Activated CD4-positive, alpha-beta memory T cell treated with anti-CD3 and anti-CD28 coated beads, Interleukin-2, amount 10 ng/mL, durations not matched to agents 7 days and 5 days (primary cell): Measurements from ENCODE around the gene PDGFA. TPM values are rescaled to one million over a fixed set of nuclear protein-coding genes. Genes with fewer than 3 reads are reported as not detected.

Source experiments
- CTCF ChIA-PET: fragments of 350-600 bp; sonication (Branson Sonifier 250); formaldehyde crosslinking; loops from one replicate; lab custom pipeline; 2021; ENCODE audit warnings: antibody characterized with exemption, inconsistent platforms; lab: Charles Lee
- POLR2A ChIA-PET: fragments of 350-600 bp; sonication (Branson Sonifier 250); formaldehyde crosslinking; loops from one replicate; lab custom pipeline; 2021; ENCODE audit warnings: antibody characterized with exemption; lab: Charles Lee
- DNase-seq: peaks from one replicate; pipeline ENCODE4 v3.0.0-alpha.2; 2020
- H3K27ac Mint-ChIP-seq: one replicate; pipeline ENCODE4 v1.8.0; 2021; ENCODE audit warnings: mild to moderate bottlenecking, mixed read lengths
- H3K27me3 Mint-ChIP-seq: one replicate; pipeline ENCODE4 v1.8.0; 2021; ENCODE audit warnings: mixed read lengths
- H3K36me3 Mint-ChIP-seq: one replicate; pipeline ENCODE4 v1.8.0; 2021; ENCODE audit warnings: low read depth, mixed read lengths
- H3K4me1 Mint-ChIP-seq: one replicate; pipeline ENCODE4 v1.8.0; 2021; ENCODE audit warnings: mixed read lengths
- H3K4me3 Mint-ChIP-seq: one replicate; pipeline ENCODE4 v1.8.0; 2021; ENCODE audit warnings: mild to moderate bottlenecking, mixed read lengths
- H3K9me3 Mint-ChIP-seq: one replicate; pipeline ENCODE4 v1.8.0; 2021; ENCODE audit warnings: mixed read lengths
- total RNA-seq, 2 experiments: library from RNA; stranded (reverse); gene quantifications; one replicate each; pipeline ENCODE4 v1.2.3, GENCODE V29; 2021

PDGFA gene
- total RNA-seq, 2 experiments from 2014 or later = 0.70 to 0.73 TPM

DNA sequence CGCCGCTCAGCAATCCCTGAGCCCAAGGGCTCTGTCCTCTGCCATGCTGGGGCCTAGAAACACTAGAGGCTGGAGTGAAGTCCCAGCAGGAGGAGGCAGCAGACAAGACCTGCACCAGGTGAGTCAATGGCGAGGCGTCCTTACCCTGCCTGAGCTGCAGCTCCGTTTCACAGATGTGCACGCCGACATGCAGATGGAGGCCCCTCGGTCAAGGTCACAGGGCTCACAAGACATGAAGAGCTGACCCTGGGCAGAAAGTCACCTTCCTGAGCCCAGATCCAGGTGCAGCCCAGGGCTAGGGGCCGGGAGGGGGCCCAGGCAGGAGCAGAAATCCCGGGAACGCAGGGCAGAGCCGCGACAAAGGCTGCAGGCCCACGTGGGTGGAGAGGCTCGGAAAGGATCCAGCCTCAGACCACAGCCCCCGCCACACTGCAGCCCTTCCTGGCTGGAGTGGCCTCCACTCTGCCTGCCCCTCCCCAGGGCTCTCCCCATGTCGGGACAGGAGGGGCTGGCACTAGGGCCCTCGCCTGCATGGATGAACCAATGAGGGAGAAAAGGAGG, 23.8 kb downstream of the PDGFA start:
- H3K27ac Mint-ChIP-seq = no peak overlapping the region
- H3K36me3 Mint-ChIP-seq = no peaks in the 10 kb centered on the region
- no peaks in the 10 kb centered on the region for H3K4me1 Mint-ChIP-seq
- ChIA-PET POLR2A (no interaction called here), CTCF (no interaction called here)
- no peak overlapping the region for H3K4me3 Mint-ChIP-seq
- no peaks in the 10 kb centered on the region for H3K9me3 Mint-ChIP-seq
- H3K27me3 Mint-ChIP-seq = no peaks in the 10 kb centered on the region
- DNase-seq = no peak

DNA sequence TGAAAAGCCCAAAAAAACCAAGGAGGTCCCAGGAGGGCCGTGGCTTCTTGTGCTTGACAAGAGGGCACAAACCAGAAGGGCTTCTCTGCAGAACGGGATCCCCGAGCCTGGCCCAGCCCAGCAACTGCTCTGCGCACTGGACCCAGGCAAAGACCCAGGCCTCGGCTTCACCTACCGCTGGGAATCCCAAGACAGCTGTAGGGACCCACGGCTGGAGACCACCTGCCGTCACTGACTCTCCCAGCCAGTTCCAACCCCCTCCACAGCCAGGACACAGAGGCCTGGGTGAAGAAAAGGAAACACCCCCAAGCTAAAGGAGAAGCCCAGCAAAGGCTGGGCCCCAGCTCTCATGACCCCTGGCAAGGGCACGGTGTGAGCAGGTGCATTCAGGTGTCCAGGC, 24.3 kb downstream of the PDGFA start:
- Mint-ChIP-seq H3K27ac (no peak overlapping the region), H3K36me3 (no peaks in the 10 kb centered on the region), H3K4me3 (no peak overlapping the region), H3K9me3 (no peaks in the 10 kb centered on the region), H3K27me3 (no peaks in the 10 kb centered on the region), H3K4me1 (no peaks in the 10 kb centered on the region)
- ChIA-PET CTCF (no interaction called here), POLR2A (no interaction called here)
- no peak for DNase-seq

DNA sequence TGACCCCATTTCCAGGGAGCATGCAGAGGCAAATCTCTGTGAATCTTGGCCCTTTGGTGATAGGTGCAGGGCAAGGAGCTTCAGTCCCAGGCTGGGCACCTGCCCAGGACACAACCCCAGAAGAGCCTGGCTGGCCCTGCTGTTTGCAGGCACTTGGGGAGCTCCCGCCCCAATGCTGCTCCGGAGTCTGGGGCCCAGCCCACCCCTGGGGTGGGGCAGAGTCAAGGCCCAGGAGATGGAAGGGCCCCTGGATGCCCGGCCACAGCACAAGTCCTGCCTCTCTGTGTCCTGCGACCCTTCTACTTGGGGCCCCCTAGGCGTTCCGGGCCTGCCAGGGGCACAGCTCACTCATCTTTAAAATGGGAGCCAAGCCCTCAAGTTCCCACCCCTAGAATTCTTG, 24.7 kb downstream of the PDGFA start:
- Mint-ChIP-seq H3K27ac (no peak overlapping the region), H3K9me3 (no peaks in the 10 kb centered on the region), H3K27me3 (no peaks in the 10 kb centered on the region), H3K4me1 (no peaks in the 10 kb centered on the region), H3K36me3 (no peaks in the 10 kb centered on the region), H3K4me3 (no peak overlapping the region)
- no peak for DNase-seq
- ChIA-PET CTCF (no interaction called here), POLR2A (no interaction called here)

DNA sequence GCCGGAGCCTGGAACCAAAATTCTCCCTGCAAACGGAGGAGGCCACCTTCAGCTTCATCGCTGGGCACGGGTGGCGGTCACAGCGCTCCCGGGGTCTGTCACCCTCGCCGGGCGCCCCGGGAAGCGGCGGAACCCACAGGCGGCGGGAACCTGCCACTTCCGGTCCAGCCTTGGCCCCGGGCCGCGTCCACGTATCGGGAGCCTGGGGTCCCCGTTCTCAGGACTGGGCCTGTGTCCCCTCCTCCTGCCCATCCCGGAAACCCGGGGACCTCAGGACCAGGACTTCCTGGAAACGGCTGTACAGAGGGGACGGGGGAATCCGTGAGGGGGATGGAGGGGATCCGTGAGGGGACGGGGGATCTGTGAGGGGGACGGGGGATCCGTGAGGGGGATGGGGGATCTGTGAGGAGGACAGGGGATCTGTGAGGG, 25.4 kb downstream of the PDGFA start:
- no peak for DNase-seq
- Mint-ChIP-seq H3K27me3 (no peaks in the 10 kb centered on the region), H3K27ac (no peak overlapping the region), H3K36me3 (no peaks in the 10 kb centered on the region), H3K4me1 (no peaks in the 10 kb centered on the region), H3K4me3 (no peak overlapping the region), H3K9me3 (no peaks in the 10 kb centered on the region)
- ChIA-PET CTCF (no interaction called here), POLR2A (no interaction called here)

DNA sequence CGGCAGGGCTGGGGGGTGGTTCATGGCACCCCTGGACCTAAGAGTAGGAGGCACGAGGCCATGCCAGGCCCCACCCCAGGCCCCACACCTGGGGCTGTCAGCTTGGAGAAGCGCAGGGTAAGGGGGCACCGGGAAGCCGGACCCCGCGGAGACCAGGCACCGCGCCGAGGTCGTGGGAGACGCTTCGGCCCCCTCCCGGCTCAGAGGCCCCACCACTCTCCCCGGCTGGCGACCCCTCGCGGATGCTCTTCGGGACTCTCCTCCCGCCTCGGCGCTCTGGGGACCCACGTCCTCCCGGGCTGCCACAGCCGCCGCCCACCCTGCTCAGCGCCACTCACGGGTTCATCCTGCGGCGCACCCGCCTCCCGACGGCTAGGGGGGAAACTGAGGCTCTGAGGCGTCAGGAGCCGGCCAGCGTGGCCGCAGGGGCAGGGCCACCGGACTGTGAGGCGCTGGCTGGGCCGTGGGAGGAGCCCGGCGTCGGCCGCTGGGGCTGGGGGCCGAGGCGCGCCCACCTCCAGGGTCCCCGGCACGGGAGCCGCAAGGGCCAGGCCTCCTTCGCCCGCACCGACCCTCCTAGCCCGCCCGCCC, 25.9 kb downstream of the PDGFA start:
- no peak overlapping the region for H3K4me3 Mint-ChIP-seq
- no peaks in the 10 kb centered on the region for H3K36me3 Mint-ChIP-seq
- peaks cover under 1% of the 10 kb centered on the region for H3K27me3 Mint-ChIP-seq
- H3K4me1 Mint-ChIP-seq = no peaks in the 10 kb centered on the region
- ChIA-PET CTCF (no interaction called here), POLR2A (no interaction called here)
- H3K27ac Mint-ChIP-seq = no peak overlapping the region
- no peak for DNase-seq
- no peaks in the 10 kb centered on the region for H3K9me3 Mint-ChIP-seq

DNA sequence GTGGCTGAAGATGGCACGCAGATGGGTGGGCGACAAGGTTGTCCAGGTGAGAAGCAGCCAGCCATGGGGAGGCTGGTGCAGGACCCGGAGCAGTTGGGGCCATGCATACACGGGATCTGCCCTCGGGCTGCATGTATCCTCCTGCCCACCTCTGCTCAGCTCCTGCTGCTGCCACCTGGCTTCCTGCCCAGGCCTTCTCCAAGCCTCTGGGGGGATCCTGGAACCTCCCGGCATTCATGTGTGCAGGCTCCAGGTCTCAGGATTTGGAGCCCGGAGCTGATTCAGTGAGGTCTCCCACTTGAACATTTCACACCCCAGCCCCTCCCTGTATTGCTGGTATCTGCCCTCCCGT, 27.0 kb downstream of the PDGFA start:
- CTCF ChIA-PET = no interaction called here
- H3K9me3 Mint-ChIP-seq = no peaks in the 10 kb centered on the region
- H3K36me3 Mint-ChIP-seq = no peaks in the 10 kb centered on the region
- DNase-seq = no peak
- POLR2A ChIA-PET = no interaction called here
- H3K4me3 Mint-ChIP-seq = no peak overlapping the region
- H3K4me1 Mint-ChIP-seq = no peaks in the 10 kb centered on the region
- no peak overlapping the region for H3K27ac Mint-ChIP-seq
- peaks cover 6% of the 10 kb centered on the region for H3K27me3 Mint-ChIP-seq

DNA sequence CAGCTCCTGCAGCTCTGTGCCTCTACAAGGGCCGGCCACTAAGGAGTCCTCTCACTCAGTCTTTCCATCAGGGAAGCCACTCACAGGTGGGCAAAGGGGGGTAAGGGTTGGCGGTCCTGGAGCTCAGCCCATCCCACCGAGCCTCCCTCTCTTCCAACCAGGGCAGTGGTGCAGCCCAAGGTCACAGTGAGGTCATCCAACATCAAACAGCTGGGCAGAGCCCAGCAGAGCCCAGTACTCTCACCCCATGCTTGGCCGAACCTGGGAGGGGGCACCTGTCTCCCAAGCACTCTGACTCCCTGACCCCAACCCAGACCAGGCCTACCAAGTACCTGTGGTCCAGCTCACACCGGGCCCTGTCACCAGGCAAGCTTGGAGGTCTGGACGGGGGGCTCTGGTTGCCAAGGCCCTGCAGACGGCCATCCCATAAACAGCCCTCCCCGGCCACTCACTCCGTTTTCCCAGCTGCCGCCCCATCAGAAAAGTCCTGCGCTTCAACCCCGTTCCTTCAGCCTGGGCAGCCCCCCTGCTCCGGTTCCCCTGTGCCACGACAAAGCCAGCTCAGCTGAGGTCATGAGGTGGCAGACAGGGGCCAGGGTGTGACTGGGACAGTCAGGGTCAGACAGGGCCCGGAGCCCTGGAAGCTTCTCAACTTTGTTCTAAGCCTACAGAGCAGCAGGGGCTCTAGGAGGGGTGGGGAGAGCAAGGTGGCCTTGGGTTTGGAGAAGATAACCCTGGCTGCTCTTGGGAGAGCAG, 27.5 kb downstream of the PDGFA start:
- Mint-ChIP-seq H3K36me3 (no peaks in the 10 kb centered on the region), H3K27ac (no peak overlapping the region), H3K4me3 (no peak overlapping the region), H3K27me3 (peaks cover 6% of the 10 kb centered on the region), H3K9me3 (no peaks in the 10 kb centered on the region), H3K4me1 (no peaks in the 10 kb centered on the region)
- ChIA-PET CTCF (no interaction called here), POLR2A (no interaction called here)
- DNase-seq = no peak

DNA sequence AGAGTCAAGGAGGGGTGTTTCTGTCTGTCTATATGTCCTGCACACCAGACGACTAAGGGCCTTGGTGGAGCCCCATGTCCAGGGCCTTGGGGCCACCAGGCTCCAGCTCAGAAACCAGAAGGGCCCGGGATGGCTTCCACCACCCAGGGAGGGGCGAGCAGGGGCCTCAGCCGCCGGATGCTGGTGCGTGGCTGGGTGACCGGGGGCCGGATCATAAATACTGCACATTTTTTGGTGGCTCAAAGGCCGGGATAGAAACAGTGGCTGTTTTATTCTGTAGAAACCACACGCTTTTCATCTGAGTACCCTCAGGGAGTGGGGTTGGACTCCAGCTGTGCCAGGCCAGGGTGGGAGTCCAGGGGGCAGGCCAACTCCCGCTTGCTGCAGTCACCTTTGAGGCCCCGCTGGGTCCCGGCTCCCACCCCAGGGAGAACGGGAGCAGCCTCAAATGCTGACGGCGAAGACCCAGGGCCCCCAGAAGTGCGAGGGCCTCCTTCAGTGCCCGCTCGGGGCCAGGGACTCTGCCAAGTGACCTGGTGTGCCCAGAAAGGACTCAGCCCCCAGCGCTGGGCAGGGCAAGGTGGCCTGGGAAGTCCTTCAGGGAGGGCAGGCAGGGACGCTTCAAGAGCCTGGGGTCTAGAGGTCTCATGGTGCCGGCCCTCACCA, 28.2 kb downstream of the PDGFA start:
- CTCF ChIA-PET = no interaction called here
- POLR2A ChIA-PET = no interaction called here

DNA sequence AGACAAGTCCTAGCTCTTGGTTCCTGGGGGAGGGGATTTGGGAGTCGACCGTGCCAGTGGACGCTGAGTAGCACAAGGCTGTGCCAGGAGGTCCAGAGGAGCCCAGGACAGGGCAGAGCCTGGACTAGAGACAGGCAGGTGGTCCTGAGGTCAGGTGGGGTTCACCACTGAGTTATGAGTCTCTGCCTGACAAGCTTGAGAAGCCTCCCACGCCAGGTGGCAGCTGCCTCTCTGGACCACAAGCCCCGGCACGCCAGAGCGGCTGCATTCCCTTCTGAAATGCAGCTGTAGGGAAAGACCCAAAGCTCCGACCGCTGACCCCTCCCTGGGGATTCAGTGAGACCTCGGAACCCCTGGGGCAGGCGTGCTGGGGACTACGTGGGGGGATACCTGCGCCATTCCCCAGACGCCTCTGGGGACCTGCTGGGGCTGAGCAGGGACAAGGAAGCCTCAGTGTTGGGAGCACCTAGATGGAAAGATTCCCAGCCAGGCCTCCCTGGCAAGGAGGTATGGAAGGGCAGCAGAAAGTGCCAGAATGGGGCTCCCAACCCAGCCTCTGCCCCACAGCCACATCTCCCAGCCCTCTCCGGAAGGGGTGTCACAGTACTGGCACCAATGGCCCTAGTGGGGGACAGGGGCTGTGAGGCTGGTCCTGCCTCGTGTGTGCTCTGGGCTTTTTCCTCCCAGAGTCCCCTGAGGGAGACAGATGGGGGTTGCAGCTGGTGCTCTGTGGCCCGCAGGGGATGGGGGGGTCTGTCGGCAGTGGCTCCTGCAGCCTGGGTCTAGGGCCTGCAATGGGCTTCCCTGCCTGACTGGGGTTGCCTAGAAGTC, 29.0 kb downstream of the PDGFA start:
- H3K27me3 Mint-ChIP-seq = peaks cover 6% of the 10 kb centered on the region
- POLR2A ChIA-PET = no interaction called here
- H3K36me3 Mint-ChIP-seq = no peaks in the 10 kb centered on the region
- H3K27ac Mint-ChIP-seq = no peak overlapping the region
- no peak for DNase-seq
- H3K9me3 Mint-ChIP-seq = no peaks in the 10 kb centered on the region
- CTCF ChIA-PET = no interaction called here
- H3K4me3 Mint-ChIP-seq = no peak overlapping the region
- H3K4me1 Mint-ChIP-seq = no peaks in the 10 kb centered on the region

More for the DNA sequence above, 28.2 kb downstream of the PDGFA start:
- Mint-ChIP-seq H3K4me1 (no peaks in the 10 kb centered on the region), H3K27ac (no peak overlapping the region), H3K4me3 (no peak overlapping the region), H3K36me3 (no peaks in the 10 kb centered on the region), H3K27me3 (peaks cover 6% of the 10 kb centered on the region), H3K9me3 (no peaks in the 10 kb centered on the region)
- DNase-seq = no peak

DNA sequence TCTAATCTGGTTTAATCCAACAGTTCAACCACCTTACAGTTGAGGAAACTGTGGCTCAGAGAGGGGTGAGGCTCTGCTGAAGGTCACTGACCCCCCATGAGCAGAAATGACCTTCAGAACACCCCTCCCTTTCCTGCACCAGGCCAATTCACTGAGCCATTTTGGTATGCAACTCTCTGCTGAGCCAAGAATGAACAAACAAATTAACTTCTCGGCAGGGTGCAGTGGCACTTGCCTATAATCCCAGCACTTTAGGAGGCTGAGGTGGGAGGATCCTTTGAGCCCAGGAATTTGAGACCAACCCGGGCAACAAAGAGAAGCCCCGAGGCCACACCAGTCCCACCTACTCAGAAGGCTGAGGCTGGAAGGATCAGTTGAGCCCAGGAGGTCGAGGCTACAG, 29.8 kb downstream of the PDGFA start:
- ChIA-PET POLR2A (no interaction called here), CTCF (no interaction called here)
- Mint-ChIP-seq H3K27ac (no peak overlapping the region), H3K4me1 (no peaks in the 10 kb centered on the region), H3K9me3 (no peaks in the 10 kb centered on the region), H3K27me3 (peaks cover 6% of the 10 kb centered on the region), H3K36me3 (no peaks in the 10 kb centered on the region), H3K4me3 (no peak overlapping the region)
- no peak for DNase-seq

DNA sequence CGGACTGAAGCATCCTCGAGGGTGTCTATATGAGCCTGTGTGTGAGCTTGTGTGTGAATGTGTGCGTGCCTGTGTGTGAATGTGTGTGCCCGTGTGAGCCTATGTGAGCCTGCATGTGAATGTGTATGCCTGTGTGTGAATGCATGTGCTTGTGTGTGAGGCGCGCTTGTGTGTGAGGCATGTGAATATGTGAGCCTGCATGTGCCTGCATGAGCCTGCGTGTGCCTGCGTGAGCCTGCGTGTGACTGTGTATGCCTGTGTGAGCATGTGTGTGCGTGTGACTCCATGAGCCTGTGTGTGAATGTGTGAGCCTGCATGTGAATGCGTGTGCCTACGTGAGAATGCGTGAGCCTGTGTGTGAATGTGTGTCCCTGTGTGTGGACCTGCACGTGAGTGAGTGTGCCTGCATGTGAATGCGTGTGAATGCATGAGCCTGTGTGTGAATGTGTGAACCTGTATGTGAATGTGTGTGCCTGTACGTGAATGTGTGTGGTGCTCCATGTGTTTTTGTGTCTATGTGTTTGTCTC, 33.4 kb downstream of the PDGFA start:
- ChIA-PET CTCF (no interaction called here), POLR2A (no interaction called here)
- H3K9me3 Mint-ChIP-seq = peaks cover 5% of the 10 kb centered on the region
- DNase-seq = no peak
- no peaks in the 10 kb centered on the region for H3K36me3 Mint-ChIP-seq
- H3K27me3 Mint-ChIP-seq = peaks cover 6% of the 10 kb centered on the region
- H3K4me3 Mint-ChIP-seq = no peak overlapping the region
- no peak overlapping the region for H3K27ac Mint-ChIP-seq
- H3K4me1 Mint-ChIP-seq = no peaks in the 10 kb centered on the region

DNA sequence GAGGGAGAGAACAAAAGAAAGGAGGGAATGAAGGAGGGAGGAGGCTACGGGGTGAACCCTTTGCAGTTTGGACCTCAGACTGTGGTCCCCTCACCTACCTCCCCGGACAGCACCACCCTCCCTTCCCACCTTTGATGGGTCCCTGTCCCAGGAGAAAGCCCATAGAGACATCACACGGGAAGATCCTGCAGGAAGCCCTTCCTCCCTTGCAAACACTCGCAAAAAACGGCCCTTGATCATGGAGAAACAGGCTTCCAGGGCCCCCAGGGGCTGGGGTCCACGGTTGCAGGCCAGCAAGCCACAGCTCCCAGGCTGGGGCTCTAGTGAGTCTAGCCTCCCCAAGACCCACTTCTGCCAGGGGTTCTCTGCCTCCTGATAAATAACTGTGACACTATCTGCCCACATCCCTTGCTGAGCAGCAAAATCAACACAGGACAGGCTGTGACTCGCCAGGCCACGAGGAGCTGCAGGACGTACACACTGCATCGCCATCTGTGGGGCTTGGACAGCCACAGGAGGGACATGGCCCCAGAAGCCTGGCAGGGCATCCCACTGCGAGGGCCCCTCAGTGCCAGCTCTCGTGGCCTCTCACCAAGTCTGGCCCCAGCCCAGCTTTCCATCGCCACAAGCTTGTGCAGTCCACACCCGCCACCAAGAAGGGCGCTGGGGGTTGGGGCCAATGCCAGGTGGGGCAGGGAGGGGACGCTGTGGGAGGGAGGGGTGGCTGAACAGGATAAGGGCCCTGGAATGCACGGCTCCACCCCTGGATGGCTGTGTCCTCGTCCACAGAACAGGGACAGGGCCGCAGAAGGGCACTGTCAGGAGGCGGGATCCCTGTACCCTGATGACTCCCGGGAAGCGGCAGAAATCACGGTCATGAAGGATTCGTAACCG, 34.2 kb downstream of the PDGFA start:
- Mint-ChIP-seq H3K4me1 (no peaks in the 10 kb centered on the region), H3K9me3 (peaks cover 5% of the 10 kb centered on the region), H3K27ac (no peak overlapping the region), H3K36me3 (no peaks in the 10 kb centered on the region), H3K27me3 (peaks cover 6% of the 10 kb centered on the region), H3K4me3 (no peak overlapping the region)
- DNase-seq = no peak
- POLR2A ChIA-PET = no interaction called here
- CTCF ChIA-PET = no interaction called here
